CD4-positive, CD25-positive, alpha-beta regulatory T cell (primary cell): ENCODE data around the gene DSCAM. TPM values are rescaled to one million over a fixed set of nuclear protein-coding genes. Genes with fewer than 3 reads are reported as not detected.

Experiments used
- ATAC-seq, 2 donors: fragments of 150-1000 bp; cut with Tn5 transposase; one replicate each; pipeline ENCODE4 v1.10.0; 2021; ENCODE audit warnings: low read depth in 2 of 2, moderate number of reproducible peaks in 2 of 2, moderate library complexity in 1 of 2
- DNase-seq, 3 donors: peaks; one replicate each; pipeline versions ENCODE4 v3.0.0 to v3.0.0-alpha.2; 2012 to 2022; ENCODE audit warnings: mixed read lengths in 1 of 3
- H3K27ac ChIP-seq: one replicate; pipeline ENCODE4 v1.7.0; 2013; ENCODE audit warnings: mild to moderate bottlenecking, low read length; ENCODE audit not compliant: insufficient read depth, poor library complexity, severe bottlenecking
- H3K27me3 ChIP-seq: one replicate; pipeline ENCODE4 v1.7.0; 2013; ENCODE audit warnings: low read length; ENCODE audit not compliant: control insufficient read depth, insufficient read depth
- H3K36me3 ChIP-seq: one replicate; pipeline ENCODE4 v1.7.0; 2013; ENCODE audit warnings: mild to moderate bottlenecking, low read length, moderate library complexity; ENCODE audit not compliant: control insufficient read depth, insufficient read depth
- H3K4me1 ChIP-seq: 2 replicates; pipeline ENCODE4 v1.7.0; 2013; ENCODE audit warnings: mild to moderate bottlenecking, low read length; ENCODE audit not compliant: insufficient read depth, control insufficient read depth, poor library complexity, severe bottlenecking
- H3K4me3 ChIP-seq: one replicate; pipeline ENCODE4 v1.7.0; 2013; ENCODE audit warnings: low read depth, mild to moderate bottlenecking, low read length, moderate library complexity
- H3K9me3 ChIP-seq, 2 experiments: 1 replicate in 1 of 2; 2 replicates in 1 of 2; pipeline ENCODE4 v1.7.0; 2013; ENCODE audit warnings: low read length in 2 of 2, mild to moderate bottlenecking in 1 of 2, moderate library complexity in 1 of 2; ENCODE audit not compliant: control insufficient read depth in 2 of 2
- H3K27ac Mint-ChIP-seq, 3 donors: one replicate each; pipeline ENCODE4 v1.8.0; 2020 to 2022; ENCODE audit warnings: mild to moderate bottlenecking in 3 of 3, mixed read lengths in 3 of 3, moderate library complexity in 2 of 3
- H3K27me3 Mint-ChIP-seq: one replicate; pipeline ENCODE4 v1.8.0; 2022; ENCODE audit warnings: mild to moderate bottlenecking, mixed read lengths
- H3K36me3 Mint-ChIP-seq: one replicate; pipeline ENCODE4 v1.8.0; 2020; ENCODE audit warnings: mixed read lengths
- H3K4me1 Mint-ChIP-seq, 4 donors: one replicate each; pipeline ENCODE4 v1.8.0; 2020 to 2022; ENCODE audit warnings: mixed read lengths in 4 of 4, mild to moderate bottlenecking in 1 of 4
- H3K4me3 Mint-ChIP-seq, 4 donors: one replicate each; pipeline ENCODE4 v1.8.0; 2020 to 2022; ENCODE audit warnings: mild to moderate bottlenecking in 4 of 4, mixed read lengths in 4 of 4, moderate library complexity in 3 of 4
- H3K9me3 Mint-ChIP-seq, 7 donors: one replicate each; pipeline ENCODE4 v1.8.0; 2020 to 2022; ENCODE audit warnings: mixed read lengths in 7 of 7, mild to moderate bottlenecking in 3 of 7, moderate library complexity in 2 of 7
- polyA plus RNA-seq, 4 donors: library from polyadenylated mRNA; unstranded; fragments of 300-500 nt; fragmentation: Illumina TruSeq; gene quantifications; one replicate each; pipeline ENCODE4 v1.2.3, GENCODE V29; 2021
- total RNA-seq: library from RNA; stranded (reverse); gene quantifications from one replicate; pipeline ENCODE4 v1.2.3, GENCODE V29; 2022

DSCAM gene
- total and polyA plus RNA-seq, 5 donors from 2014 or later, result not detected

DNA sequence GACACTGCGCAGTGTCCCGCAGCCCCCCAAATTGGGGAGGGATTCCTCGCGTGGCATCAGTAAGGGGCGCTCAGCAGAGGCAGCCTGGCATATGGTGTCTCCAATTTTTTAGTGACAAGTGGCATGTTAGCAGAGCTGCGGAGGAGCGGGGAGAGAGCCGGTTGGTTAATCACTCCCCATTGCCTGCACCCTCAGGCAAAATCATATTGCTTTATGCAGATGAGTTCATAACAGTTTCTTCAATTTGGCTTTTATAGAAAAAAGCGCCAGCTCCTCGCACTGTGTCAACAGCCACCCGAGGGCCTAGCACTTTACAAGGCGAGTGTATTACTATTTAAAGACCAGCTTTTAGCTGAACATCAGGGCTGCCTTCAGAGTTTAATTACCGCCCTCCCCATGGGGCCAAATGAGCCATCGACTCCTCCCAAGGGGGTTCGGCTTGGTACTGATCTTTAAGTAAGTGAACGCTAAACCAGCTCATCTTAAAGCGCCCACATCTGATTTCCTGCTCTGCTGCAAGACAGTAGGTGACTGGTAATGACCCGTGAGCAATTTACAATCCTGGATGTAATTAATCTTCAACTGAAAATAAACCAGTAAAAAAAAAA, 298.9 kb downstream of the DSCAM start:
- ATAC-seq (no peak), DNase-seq (no peak)
- no peak overlapping the region for H3K27ac Mint-ChIP-seq
- Histone ChIP-seq H3K27me3 (no peaks in the 10 kb centered on the region), H3K4me1 (no peaks in the 10 kb centered on the region), H3K9me3 (peaks cover 0 to 12% of the 10 kb centered on the region in 2 experiments), H3K27ac (no peak overlapping the region), H3K4me3 (no peak overlapping the region), H3K36me3 (no peaks in the 10 kb centered on the region)
- H3K36me3 Mint-ChIP-seq, result no peaks in the 10 kb centered on the region
- H3K4me1 Mint-ChIP-seq, result no peaks in the 10 kb centered on the region
- no peaks in the 10 kb centered on the region for H3K27me3 Mint-ChIP-seq
- H3K9me3 Mint-ChIP-seq, result peaks cover 2 to 14% (median 4%) of the 10 kb centered on the region in 7 donors
- no peak overlapping the region for H3K4me3 Mint-ChIP-seq

DNA sequence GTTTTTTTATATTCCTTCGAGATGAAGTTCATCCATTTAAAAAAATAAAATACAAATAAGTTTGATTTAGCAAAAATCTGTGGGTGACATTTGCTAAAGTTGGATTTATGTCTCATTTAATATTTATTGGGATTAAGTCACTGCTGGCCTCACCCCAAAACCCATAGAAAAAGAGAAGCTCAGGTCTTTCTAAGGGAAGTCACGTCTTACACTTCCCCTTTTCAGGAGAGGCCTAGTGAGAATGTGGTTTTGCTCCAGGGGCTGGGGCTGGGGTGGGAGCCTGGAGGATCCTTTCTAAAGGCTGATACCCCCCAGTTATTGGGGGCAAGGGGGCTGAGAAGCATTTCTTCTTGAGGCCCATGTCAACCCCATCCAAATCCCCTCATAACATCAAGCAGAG, 300.3 kb downstream of the DSCAM start:
- H3K4me1 Mint-ChIP-seq, result no peaks in the 10 kb centered on the region
- no peaks in the 10 kb centered on the region for H3K27me3 Mint-ChIP-seq
- no peak overlapping the region for H3K27ac ChIP-seq
- peaks cover 0 to 14% (median 4%) of the 10 kb centered on the region in 7 donors for H3K9me3 Mint-ChIP-seq
- DNase-seq (no peak), ATAC-seq (no peak)
- no peak overlapping the region for H3K4me3 ChIP-seq
- H3K27me3 ChIP-seq, result no peaks in the 10 kb centered on the region
- no peak overlapping the region for H3K27ac Mint-ChIP-seq
- no peaks in the 10 kb centered on the region for H3K4me1 ChIP-seq
- no peaks in the 10 kb centered on the region for H3K36me3 ChIP-seq
- no peaks in the 10 kb centered on the region for H3K36me3 Mint-ChIP-seq
- no peak overlapping the region for H3K4me3 Mint-ChIP-seq
- peaks cover 0 to 12% of the 10 kb centered on the region in 2 experiments for H3K9me3 ChIP-seq

DNA sequence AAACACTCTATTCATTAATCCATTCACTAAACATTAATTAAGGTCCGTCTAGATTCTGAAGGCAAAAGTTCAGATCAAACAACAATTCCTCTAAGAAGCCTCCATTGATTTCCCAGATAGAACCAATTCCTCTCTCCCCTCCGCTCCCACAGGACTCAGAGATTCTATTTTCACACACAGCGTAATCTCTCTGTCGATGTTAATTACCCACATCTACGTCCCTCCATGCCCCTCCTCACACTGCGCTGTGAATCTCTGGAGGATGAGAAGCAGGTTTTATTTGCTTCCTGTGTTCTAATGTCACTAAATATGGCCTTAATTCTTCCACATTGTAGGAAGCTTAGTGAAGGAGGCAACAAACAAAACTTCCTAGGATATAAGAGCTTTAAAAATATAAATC, 306.7 kb downstream of the DSCAM start:
- peaks cover 0 to 16% (median 4%) of the 10 kb centered on the region in 7 donors for H3K9me3 Mint-ChIP-seq
- no peaks in the 10 kb centered on the region for H3K27me3 ChIP-seq
- H3K9me3 ChIP-seq, result peaks cover 0 to 15% of the 10 kb centered on the region in 2 experiments
- no peaks in the 10 kb centered on the region for H3K36me3 Mint-ChIP-seq
- no peak overlapping the region for H3K4me3 Mint-ChIP-seq
- no peak overlapping the region for H3K4me3 ChIP-seq
- H3K4me1 ChIP-seq, result no peaks in the 10 kb centered on the region
- no peaks in the 10 kb centered on the region for H3K36me3 ChIP-seq
- H3K27ac Mint-ChIP-seq, result peak overlapping the region in 1 of 3 donors; percentile 0
- ATAC-seq (no peak), DNase-seq (no peak)
- no peak overlapping the region for H3K27ac ChIP-seq
- no peaks in the 10 kb centered on the region for H3K27me3 Mint-ChIP-seq
- H3K4me1 Mint-ChIP-seq, result no peaks in the 10 kb centered on the region

DNA sequence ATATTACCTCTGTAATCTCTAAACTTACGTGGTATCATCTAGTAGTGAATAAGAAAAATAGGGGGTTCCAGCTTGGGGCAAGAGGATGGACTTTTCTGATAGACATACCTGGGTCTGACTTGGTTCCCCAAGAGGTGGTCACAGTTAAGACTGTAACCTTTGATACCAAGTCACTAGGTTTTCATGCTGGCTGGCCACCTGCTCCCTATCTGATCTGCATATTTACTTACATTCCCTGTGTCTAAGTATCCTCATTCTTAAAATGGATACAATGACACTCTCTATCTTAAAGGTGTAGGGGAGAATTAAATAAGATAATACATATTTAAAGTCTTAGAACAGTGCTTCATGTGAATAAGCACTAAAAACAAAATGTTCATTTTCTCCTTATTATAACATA, 312.1 kb downstream of the DSCAM start:
- Mint-ChIP-seq H3K4me1 (no peaks in the 10 kb centered on the region), H3K36me3 (no peaks in the 10 kb centered on the region), H3K27ac (no peak overlapping the region), H3K4me3 (no peak overlapping the region), H3K27me3 (no peaks in the 10 kb centered on the region), H3K9me3 (peaks cover 1 to 19% (median 9%) of the 10 kb centered on the region in 7 donors)
- ATAC-seq (no peak), DNase-seq (no peak)
- H3K4me1 ChIP-seq, result no peaks in the 10 kb centered on the region
- H3K27me3 ChIP-seq, result no peaks in the 10 kb centered on the region
- no peak overlapping the region for H3K27ac ChIP-seq
- peaks cover 0 to 10% of the 10 kb centered on the region in 2 experiments for H3K9me3 ChIP-seq
- H3K4me3 ChIP-seq, result no peak overlapping the region
- no peaks in the 10 kb centered on the region for H3K36me3 ChIP-seq

DNA sequence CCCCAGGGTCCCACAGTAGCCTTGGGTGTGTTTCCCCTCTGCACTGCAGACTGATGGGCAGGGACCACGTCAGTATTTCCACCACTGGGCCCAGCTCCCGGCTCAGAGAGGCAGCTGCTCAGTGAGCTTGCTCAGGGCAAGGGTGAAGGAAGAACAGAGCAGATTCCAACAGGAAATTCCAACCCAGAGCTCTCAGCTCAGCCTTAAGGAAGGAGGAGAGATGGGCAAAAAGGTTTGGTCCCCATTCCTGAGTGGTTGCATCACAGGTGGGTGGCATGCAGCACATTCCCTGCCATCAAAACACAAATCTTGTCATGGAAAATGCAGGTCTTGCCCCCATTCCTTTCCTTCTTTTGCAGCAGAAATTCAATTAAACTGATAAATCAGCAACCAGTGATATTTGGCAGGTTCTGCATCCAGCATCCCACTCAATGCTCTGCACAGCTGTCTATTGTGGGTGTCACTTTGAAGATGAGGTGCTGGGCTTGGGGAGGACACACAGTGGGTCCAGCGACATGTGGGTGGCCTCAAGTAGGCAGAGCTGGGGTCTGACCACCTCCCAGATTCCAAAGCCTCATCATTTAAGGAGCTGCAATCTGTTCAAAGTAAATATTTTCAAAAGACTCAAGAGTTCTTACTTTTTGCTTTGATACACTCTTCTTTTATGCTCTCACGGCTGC, 315.4 kb downstream of the DSCAM start:
- Mint-ChIP-seq H3K9me3 (peaks cover 4 to 16% (median 11%) of the 10 kb centered on the region in 7 donors), H3K27me3 (no peaks in the 10 kb centered on the region)
- no peak for DNase-seq

DNA sequence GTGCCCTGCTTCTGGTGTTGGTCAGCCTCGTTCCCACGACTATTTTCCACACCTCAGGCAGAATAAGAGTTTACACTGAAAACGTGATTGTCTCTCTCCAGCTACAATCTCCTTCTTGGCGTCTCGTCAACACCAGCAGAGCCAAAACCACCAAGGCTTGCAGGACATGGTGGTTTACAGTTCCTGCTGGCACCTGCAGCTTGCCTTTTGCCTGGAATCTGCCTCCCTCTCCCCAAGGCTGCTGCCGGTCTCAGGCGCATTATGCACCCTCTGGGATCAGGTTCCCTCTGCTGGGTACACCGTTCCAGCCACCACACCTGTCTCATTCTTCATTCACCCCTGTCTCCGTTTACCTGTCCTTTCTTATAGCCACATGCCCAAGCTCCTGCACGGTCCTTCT, 315.9 kb downstream of the DSCAM start:
- no peaks in the 10 kb centered on the region for H3K36me3 ChIP-seq
- Mint-ChIP-seq H3K27me3 (no peaks in the 10 kb centered on the region), H3K27ac (no peak overlapping the region), H3K9me3 (peaks cover 5 to 17% (median 11%) of the 10 kb centered on the region in 7 donors), H3K4me1 (no peaks in the 10 kb centered on the region), H3K4me3 (no peak overlapping the region), H3K36me3 (no peaks in the 10 kb centered on the region)
- no peaks in the 10 kb centered on the region for H3K9me3 ChIP-seq
- DNase-seq (no peak), ATAC-seq (no peak)
- H3K4me1 ChIP-seq, result no peaks in the 10 kb centered on the region
- no peaks in the 10 kb centered on the region for H3K27me3 ChIP-seq
- no peak overlapping the region for H3K4me3 ChIP-seq
- H3K27ac ChIP-seq, result no peak overlapping the region

More for the DNA sequence above, 315.4 kb downstream of the DSCAM start:
- Mint-ChIP-seq H3K27ac (no peak overlapping the region), H3K36me3 (no peaks in the 10 kb centered on the region), H3K4me1 (no peaks in the 10 kb centered on the region), H3K4me3 (no peak overlapping the region)
- H3K27me3 ChIP-seq, result no peaks in the 10 kb centered on the region
- H3K4me1 ChIP-seq, result no peaks in the 10 kb centered on the region
- no peak for ATAC-seq
- no peak overlapping the region for H3K27ac ChIP-seq
- H3K36me3 ChIP-seq, result no peaks in the 10 kb centered on the region
- H3K4me3 ChIP-seq, result no peak overlapping the region
- H3K9me3 ChIP-seq, result no peaks in the 10 kb centered on the region

DNA sequence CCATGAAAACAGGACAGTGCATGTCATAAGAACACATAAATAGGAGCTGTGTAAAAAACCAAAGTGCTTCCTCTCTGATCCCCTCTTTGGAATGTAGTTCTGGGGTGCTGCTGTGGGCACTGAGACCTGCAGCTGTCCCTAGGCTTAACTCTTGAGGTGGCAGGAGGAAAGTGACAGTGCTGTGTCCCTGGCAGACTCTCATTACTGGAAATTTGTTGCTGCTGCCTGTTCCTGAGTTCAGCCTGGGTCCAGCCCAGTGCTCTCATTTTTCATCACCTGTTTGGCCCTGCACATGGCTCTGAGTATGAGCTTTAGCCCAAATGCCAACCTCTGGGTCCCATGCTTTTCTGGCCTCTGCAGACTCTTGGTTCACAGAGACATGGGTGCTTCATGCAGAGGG, 329.3 kb downstream of the DSCAM start:
- Mint-ChIP-seq H3K4me3 (no peak overlapping the region), H3K27ac (no peak overlapping the region), H3K36me3 (no peaks in the 10 kb centered on the region), H3K4me1 (no peaks in the 10 kb centered on the region), H3K27me3 (no peaks in the 10 kb centered on the region), H3K9me3 (peaks cover 0 to 6% (median 2%) of the 10 kb centered on the region in 7 donors)
- H3K27me3 ChIP-seq, result no peaks in the 10 kb centered on the region
- no peak for DNase-seq
- H3K4me3 ChIP-seq, result no peak overlapping the region
- H3K9me3 ChIP-seq, result peaks cover 0 to 4% of the 10 kb centered on the region in 2 experiments
- ATAC-seq, result no peak
- H3K27ac ChIP-seq, result no peak overlapping the region
- H3K36me3 ChIP-seq, result no peaks in the 10 kb centered on the region
- H3K4me1 ChIP-seq, result no peaks in the 10 kb centered on the region

DNA sequence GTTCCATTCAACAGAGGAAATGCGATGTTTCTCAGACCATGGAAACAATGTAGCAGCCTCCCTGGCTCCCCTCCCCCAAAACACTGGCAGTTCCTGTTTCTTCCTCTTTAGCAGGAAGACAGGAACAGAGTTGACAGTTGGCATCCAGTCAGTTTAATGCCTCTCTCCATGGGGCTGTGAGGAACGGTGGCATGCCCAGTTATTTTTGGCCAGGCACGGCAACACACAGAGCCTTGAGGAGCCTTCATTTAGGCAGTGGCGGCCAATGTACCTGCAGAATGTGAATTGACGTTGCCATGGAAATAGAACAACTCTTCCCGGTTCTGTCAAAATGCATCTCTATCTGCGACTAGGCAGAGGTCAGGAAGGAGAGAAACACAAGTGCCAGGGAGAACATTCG, 330.6 kb downstream of the DSCAM start:
- Mint-ChIP-seq H3K27ac (no peak overlapping the region), H3K27me3 (no peaks in the 10 kb centered on the region), H3K4me3 (no peak overlapping the region), H3K9me3 (peaks cover 0 to 6% (median 3%) of the 10 kb centered on the region in 7 donors), H3K36me3 (no peaks in the 10 kb centered on the region), H3K4me1 (no peaks in the 10 kb centered on the region)
- H3K9me3 ChIP-seq, result peaks cover 0 to 4% of the 10 kb centered on the region in 2 experiments
- H3K27ac ChIP-seq, result no peak overlapping the region
- ATAC-seq, result no peak
- no peaks in the 10 kb centered on the region for H3K27me3 ChIP-seq
- no peaks in the 10 kb centered on the region for H3K4me1 ChIP-seq
- H3K36me3 ChIP-seq, result no peaks in the 10 kb centered on the region
- DNase-seq, result no peak
- no peak overlapping the region for H3K4me3 ChIP-seq
